HCT116 (cell line): Measurements from ENCODE around the gene SLC37A4. TPM values are rescaled to one million over a fixed set of nuclear protein-coding genes. Genes with fewer than 3 reads are reported as not detected.

Experiments used
- ATAC-seq: fragments of 200-7000 bp; cut with Tn5 transposase; 2 replicates; pipeline ENCODE4 v1.9.1; 2020; ENCODE audit warnings: mild to moderate bottlenecking, moderate library complexity
- BruUV-seq: library from RNA; stranded (reverse); fragments of 400-500 nt; replicated peaks from 2 replicates; lab custom pipeline; 2021; lab: Mats Ljungman, UMichigan
- CTCF ChIA-PET: fragments of 300-600 bp; sonication (Branson Sonifier 250); formaldehyde crosslinking; loops from one replicate; lab custom pipeline; 2021; ENCODE audit warnings: antibody characterized with exemption; lab: Charles Lee
- POLR2A ChIA-PET: fragments of 300-600, 350-600 bp; sonication (Branson Sonifier 250); formaldehyde crosslinking; loops from one replicate; lab custom pipeline; 2021; ENCODE audit warnings: antibody characterized with exemption; lab: Charles Lee
- RAD21 ChIA-PET, 2 experiments: fragments of 300-600 bp; sonication (Branson Sonifier 250); formaldehyde crosslinking; loops; one replicate each; lab custom pipeline; 2023; ENCODE audit warnings: low total read pairs in 2 of 2; ENCODE audit not compliant: uncharacterized antibody in 2 of 2, unreplicated experiment in 2 of 2, low non-redundant PET in 1 of 2; lab: Charles Lee
- DNase-seq: peaks from one replicate; pipeline ENCODE4 v3.0.0-alpha.2; 2010; ENCODE audit warnings: low read depth, low spot score
- H2AFZ ChIP-seq: fragments of 200-600 bp; shearing (Covaris generic), sonication (generic); 2 replicates; pipeline ENCODE4 v1.6.1; 2017; ENCODE audit warnings: low read depth, mixed run types, mixed read lengths, antibody characterized with exemption, low read length; ENCODE audit not compliant: poor library complexity, severe bottlenecking
- H3K27ac ChIP-seq: 2 replicates; pipeline ENCODE4 v1.5.1; 2012; ENCODE audit warnings: low read depth, low read length
- H3K27me3 ChIP-seq: fragments of 200-600 bp; sonication (generic); 2 replicates; pipeline ENCODE4 v1.6.1; 2016; ENCODE audit warnings: mixed run types, low read length, mixed read lengths; ENCODE audit not compliant: insufficient read depth
- H3K36me3 ChIP-seq, 2 experiments: fragments of 200-500 bp in 1 of 2; fragments of 200-600 bp in 1 of 2; sonication (Bioruptor generic) in 1 of 2; sonication (generic) in 1 of 2; 2 replicates each; pipeline versions ENCODE4 v1.5.1 to v1.6.1; 2014 to 2016; ENCODE audit warnings: low read length in 2 of 2, inconsistent platforms in 1 of 2, mixed read lengths in 1 of 2, mixed run types in 1 of 2; ENCODE audit not compliant: insufficient read depth in 2 of 2, control insufficient read depth in 1 of 2
- H3K4me1 ChIP-seq, 2 experiments: fragments of 200-600 bp in 1 of 2; sonication (generic) in 1 of 2; 2 replicates each; pipeline versions ENCODE4 v1.5.1 to v1.6.1; 2012 to 2017; ENCODE audit warnings: low read length in 2 of 2, inconsistent platforms in 1 of 2, mild to moderate bottlenecking in 1 of 2, mixed read lengths in 1 of 2, mixed run types in 1 of 2, moderate library complexity in 1 of 2; ENCODE audit not compliant: insufficient read depth in 2 of 2, control insufficient read depth in 1 of 2
- H3K4me2 ChIP-seq: fragments of 200-600 bp; sonication (generic); 2 replicates; pipeline ENCODE4 v1.6.1; 2017; ENCODE audit warnings: mixed run types, low read length, mixed read lengths
- H3K4me3 ChIP-seq, 2 experiments: fragments of 200-600 bp in 1 of 2; sonication (generic) in 1 of 2; replicated peaks in 1 of 2; 2 replicates each; pipeline ENCODE4 v1.5.1; 2011 to 2016; ENCODE audit warnings: low read length in 2 of 2, control low read depth in 1 of 2, low read depth in 1 of 2, mild to moderate bottlenecking in 1 of 2, mixed read lengths in 1 of 2, mixed run types in 1 of 2
- H3K79me2 ChIP-seq: fragments of 200-600 bp; sonication (generic); 2 replicates; pipeline ENCODE4 v1.6.1; 2017; ENCODE audit warnings: mild to moderate bottlenecking, mixed run types, low read length, moderate library complexity, mixed read lengths; ENCODE audit not compliant: insufficient read depth
- H3K9ac ChIP-seq: fragments of 200-600 bp; sonication (generic); 2 replicates; pipeline ENCODE4 v1.6.1; 2016; ENCODE audit warnings: low read length, mixed read lengths
- H3K9me2 ChIP-seq: fragments of 200-600 bp; sonication (generic), shearing (Covaris generic); 2 replicates; pipeline ENCODE4 v1.6.1; 2017; ENCODE audit warnings: mixed run types, mild to moderate bottlenecking, moderate library complexity; ENCODE audit not compliant: insufficient read depth
- H3K9me3 ChIP-seq, 2 experiments: fragments of 200-500 bp in 1 of 2; fragments of 200-600 bp in 1 of 2; sonication (Bioruptor generic) in 1 of 2; sonication (generic) in 1 of 2; 2 replicates each; pipeline ENCODE4 v1.6.1; 2014 to 2017; ENCODE audit warnings: low read length in 2 of 2, mixed read lengths in 2 of 2, inconsistent platforms in 1 of 2, low read depth in 1 of 2, mild to moderate bottlenecking in 1 of 2, mixed run types in 1 of 2, moderate library complexity in 1 of 2; ENCODE audit not compliant: control insufficient read depth in 1 of 2, insufficient read depth in 1 of 2
- H4K20me1 ChIP-seq: fragments of 200-600 bp; sonication (generic), shearing (Covaris generic); 2 replicates; pipeline ENCODE4 v1.6.1; 2017; ENCODE audit warnings: mixed run types, mild to moderate bottlenecking, moderate library complexity; ENCODE audit not compliant: insufficient read depth
- CBX3 ChIP-seq: IDR thresholded peaks from 2 replicates; pipeline ENCODE4 v1.6.1; 2012; ENCODE audit warnings: low read depth
- CEBPB ChIP-seq: IDR thresholded peaks from 2 replicates; pipeline ENCODE4 v1.6.1; 2012; ENCODE audit warnings: low read depth
- CTCF ChIP-seq, 3 experiments: fragments of 200-600 bp in 1 of 3; sonication (generic) in 1 of 3; IDR thresholded peaks in 2 of 3; conservative IDR thresholded peaks in 1 of 3; 2 replicates each; pipeline ENCODE4 v1.5.1; 2012 to 2017; ENCODE audit warnings: low read depth in 2 of 3, low read length in 2 of 3, antibody characterized with exemption in 1 of 3, borderline replicate concordance in 1 of 3, control low read depth in 1 of 3, mild to moderate bottlenecking in 1 of 3, mixed read lengths in 1 of 3, mixed run types in 1 of 3, moderate library complexity in 1 of 3; ENCODE audit not compliant: insufficient read depth in 1 of 3
- EGR1 ChIP-seq: IDR thresholded peaks from 2 replicates; pipeline ENCODE4 v1.6.1; 2012; ENCODE audit warnings: low read depth
- EZH2 ChIP-seq: fragments of 200-600 bp; sonication (generic); IDR thresholded peaks from 2 replicates; pipeline ENCODE4 v1.6.1; 2017; ENCODE audit warnings: antibody characterized with exemption, mixed run types
- FOSL1 ChIP-seq: IDR thresholded peaks from 2 replicates; pipeline ENCODE4 v1.6.1; 2012; ENCODE audit warnings: low read depth
- JUND ChIP-seq: IDR thresholded peaks from 2 replicates; pipeline ENCODE4 v1.6.1; 2012
- MAX ChIP-seq: IDR thresholded peaks from 2 replicates; pipeline ENCODE4 v1.6.1; 2012
- POLR2A ChIP-seq: IDR thresholded peaks from 2 replicates; pipeline ENCODE4 v1.7.0; 2011; ENCODE audit warnings: borderline replicate concordance; ENCODE audit not compliant: insufficient read depth, insufficient read length; ENCODE audit errors: extremely low read depth
- POLR2AphosphoS5 ChIP-seq: IDR thresholded peaks from 2 replicates; pipeline ENCODE4 v1.6.1; 2011; ENCODE audit warnings: mild to moderate bottlenecking, low read depth, low read length, moderate library complexity
- RAD21 ChIP-seq: IDR thresholded peaks from 2 replicates; pipeline ENCODE4 v1.6.1; 2012; ENCODE audit warnings: low read depth, mild to moderate bottlenecking
- SP1 ChIP-seq: IDR thresholded peaks from 2 replicates; pipeline ENCODE4 v1.6.1; 2012; ENCODE audit warnings: low read depth
- SRF ChIP-seq: IDR thresholded peaks from 2 replicates; pipeline ENCODE4 v1.6.1; 2012; ENCODE audit warnings: low read depth
- TCF7L2 ChIP-seq: IDR thresholded peaks from 2 replicates; pipeline ENCODE4 v1.7.0; 2011; ENCODE audit warnings: borderline replicate concordance, inconsistent platforms; ENCODE audit not compliant: insufficient read depth, insufficient read length; ENCODE audit errors: extremely low read depth
- YY1 ChIP-seq: IDR thresholded peaks from 2 replicates; pipeline ENCODE4 v1.6.1; 2011; ENCODE audit warnings: low read length, low read depth, moderate library complexity, mild to moderate bottlenecking; ENCODE audit not compliant: insufficient replicate concordance; ENCODE audit errors: extremely low read depth
- ZFX ChIP-seq: fragments of 450-650 bp; IDR thresholded peaks from 2 replicates; pipeline ENCODE4 v1.6.1; 2017
- intact Hi-C: fragments of 100-400 bp; cut with micrococcal nuclease; formaldehyde crosslinking; loops from 2 replicates; pipeline ENCODE4 v1.10.0; 2022
- total RNA-seq: library from RNA; stranded (reverse); gene quantifications from one replicate; pipeline ENCODE4 v1.2.1, GENCODE V29; 2021; ENCODE audit not compliant: unreplicated experiment
- TF ChIP-seq, protein P1 (sequence below): IDR thresholded peaks from 2 replicates; pipeline ENCODE4 v1.6.1; 2011; ENCODE audit warnings: mild to moderate bottlenecking, low read length, moderate library complexity; ENCODE audit not compliant: insufficient replicate concordance; ENCODE audit errors: extremely low read depth

SLC37A4 gene
- total RNA-seq, 1 experiment from 2014 or later = 49.8 TPM

DNA sequence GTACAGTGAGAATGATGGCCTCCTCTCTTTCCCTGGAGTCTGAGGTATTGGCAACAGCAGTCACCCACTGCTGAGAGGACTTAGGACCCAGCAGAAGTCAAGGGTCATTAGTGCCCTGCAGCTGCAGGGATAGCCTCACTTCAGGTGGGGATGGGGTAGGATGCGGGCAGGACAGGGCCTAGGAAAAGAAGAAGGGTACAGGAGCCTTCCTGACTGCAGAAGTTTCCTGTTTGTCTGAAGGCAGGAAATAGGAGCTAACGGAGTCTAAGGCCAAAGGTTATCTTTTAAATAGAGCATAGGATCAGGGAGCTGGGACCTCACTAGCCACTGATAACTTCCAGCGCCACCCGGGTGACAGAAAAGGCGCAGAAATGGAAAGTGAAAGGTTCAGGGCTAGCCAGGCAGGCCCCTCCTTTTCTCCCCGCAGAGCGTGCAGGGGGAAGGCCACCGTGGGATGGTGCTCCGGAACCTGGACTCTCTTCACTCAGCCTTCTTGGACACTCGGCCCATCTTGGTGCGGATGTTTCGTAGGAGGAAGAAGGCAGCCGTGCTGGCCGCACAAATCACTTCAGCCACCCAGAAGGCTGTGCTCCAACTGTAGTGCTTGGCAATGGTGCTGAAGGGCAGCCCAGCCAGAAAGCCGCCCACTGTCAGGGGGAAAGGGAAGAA lies 6.1 kb downstream of the SLC37A4 start:
- DNase-seq (no peak), ATAC-seq (no peak)
- no peak overlapping the region for H3K4me2 ChIP-seq
- intact Hi-C loops = no loop called here
- no TSS peak for BruUV-seq
- no peaks in the 10 kb centered on the region for H4K20me1 ChIP-seq
- H3K27me3 ChIP-seq = no peaks in the 10 kb centered on the region
- ChIA-PET CTCF (no interaction called here), POLR2A (interaction anchor here (0.7 kb wide), 1 partner anchor 61 kb away, joined by 4 read pairs; no protein-coding TSS in a partner anchor), RAD21 (no interaction called here)
- H3K79me2 ChIP-seq = peaks cover 38% of the 10 kb centered on the region
- no peaks in the 10 kb centered on the region for H3K9me3 ChIP-seq
- H3K9ac ChIP-seq = no peak overlapping the region
- no peaks in the 10 kb centered on the region for H3K9me2 ChIP-seq
- H3K4me3 ChIP-seq = no peak overlapping the region
- H2AFZ ChIP-seq = no peak overlapping the region
- H3K36me3 ChIP-seq = peaks cover 21 to 38% of the 10 kb centered on the region in 2 experiments; a peak in 3 of 4 replicates
- TF ChIP-seq RAD21 (no peak), POLR2AphosphoS5 (no peak), CEBPB (no peak), ZFX (no peak), POLR2A (no peak), SP1 (no peak)
- H3K27ac ChIP-seq = no peak overlapping the region
- peaks cover 12 to 30% of the 10 kb centered on the region in 2 experiments for H3K4me1 ChIP-seq

- peaks cover 38% of the 10 kb centered on the region for H3K79me2 ChIP-seq
- BruUV-seq = no TSS peak
These were observed 6.9 kb downstream of the SLC37A4 start for GRCh38 chr11:119023741-119024140.

More at GRCh38 chr11:119023741-119024140, 6.9 kb downstream of the SLC37A4 start:
- H3K27me3 ChIP-seq = no peaks in the 10 kb centered on the region
- DNase-seq = no peak
- H3K27ac ChIP-seq = no peak overlapping the region
- no peak overlapping the region for H2AFZ ChIP-seq
- H3K9me3 ChIP-seq = no peaks in the 10 kb centered on the region
- H4K20me1 ChIP-seq = no peaks in the 10 kb centered on the region
- no peak for ATAC-seq
- intact Hi-C loops = no loop called here
- TF ChIP-seq EGR1 = no peak
- TF ChIP-seq, protein P1, sequence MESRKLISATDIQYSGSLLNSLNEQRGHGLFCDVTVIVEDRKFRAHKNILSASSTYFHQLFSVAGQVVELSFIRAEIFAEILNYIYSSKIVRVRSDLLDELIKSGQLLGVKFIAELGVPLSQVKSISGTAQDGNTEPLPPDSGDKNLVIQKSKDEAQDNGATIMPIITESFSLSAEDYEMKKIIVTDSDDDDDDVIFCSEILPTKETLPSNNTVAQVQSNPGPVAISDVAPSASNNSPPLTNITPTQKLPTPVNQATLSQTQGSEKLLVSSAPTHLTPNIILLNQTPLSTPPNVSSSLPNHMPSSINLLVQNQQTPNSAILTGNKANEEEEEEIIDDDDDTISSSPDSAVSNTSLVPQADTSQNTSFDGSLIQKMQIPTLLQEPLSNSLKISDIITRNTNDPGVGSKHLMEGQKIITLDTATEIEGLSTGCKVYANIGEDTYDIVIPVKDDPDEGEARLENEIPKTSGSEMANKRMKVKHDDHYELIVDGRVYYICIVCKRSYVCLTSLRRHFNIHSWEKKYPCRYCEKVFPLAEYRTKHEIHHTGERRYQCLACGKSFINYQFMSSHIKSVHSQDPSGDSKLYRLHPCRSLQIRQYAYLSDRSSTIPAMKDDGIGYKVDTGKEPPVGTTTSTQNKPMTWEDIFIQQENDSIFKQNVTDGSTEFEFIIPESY = no peak
- TF ChIP-seq TCF7L2 = no peak
- TF ChIP-seq RAD21 = no peak
- no peak for TF ChIP-seq CEBPB
- no peak for TF ChIP-seq JUND
- TF ChIP-seq SRF = no peak
- no peak for TF ChIP-seq CTCF (IDR thresholded peaks at IDR 0.05 in 2 of 3, conservative IDR thresholded peaks at IDR 0.05 in 1 of 3; ENCODE audit: borderline replicate concordance in 1 of 3, insufficient read depth in 1 of 3, low read depth in 2 of 3, low read length in 2 of 3)
- TF ChIP-seq EZH2 = no peak
- TF ChIP-seq MAX = no peak
- TF ChIP-seq SP1 = no peak
- no peak for TF ChIP-seq CBX3
- TF ChIP-seq POLR2A = no peak
- no peak for TF ChIP-seq YY1
- no peak for TF ChIP-seq FOSL1
- peaks cover 21 to 37% of the 10 kb centered on the region in 2 experiments; a peak in 3 of 4 replicates for H3K36me3 ChIP-seq
- ChIA-PET POLR2A (interaction anchor here (0.7 kb wide), 1 partner anchor 61 kb away, joined by 4 read pairs; no protein-coding TSS in a partner anchor), CTCF (no interaction called here), RAD21 (no interaction called here)
- H3K4me3 ChIP-seq = no peak overlapping the region
- H3K4me2 ChIP-seq = no peak overlapping the region
- H3K4me1 ChIP-seq = peaks cover 8 to 23% of the 10 kb centered on the region in 2 experiments
- H3K9me2 ChIP-seq = no peaks in the 10 kb centered on the region
- H3K9ac ChIP-seq = no peak overlapping the region
